Hepatocyte (in vitro differentiated cells): ENCODE results near the gene FRMD4B. TPM values are rescaled to one million over a fixed set of nuclear protein-coding genes. Genes with fewer than 3 reads are reported as not detected.

Experiments
- DNase-seq: peaks from one replicate; pipeline ENCODE4 v3.0.0-alpha.2; 2016; ENCODE audit warnings: low spot score
- H2AFZ ChIP-seq: fragments of 200-600 bp; sonication (generic); 2 replicates; pipeline ENCODE4 v1.6.0; 2016; ENCODE audit warnings: antibody characterized with exemption, mild to moderate bottlenecking
- H3K27ac ChIP-seq: fragments of 200-600 bp; sonication (generic); 2 replicates; pipeline ENCODE4 v1.5.1; 2016; ENCODE audit warnings: mild to moderate bottlenecking
- H3K27me3 ChIP-seq: fragments of 200-600 bp; sonication (generic); 2 replicates; pipeline ENCODE4 v1.6.1; 2016
- H3K36me3 ChIP-seq: fragments of 200-600 bp; sonication (generic); replicated peaks from 2 replicates; pipeline ENCODE4 v1.5.1; 2016; ENCODE audit warnings: low read depth; ENCODE audit not compliant: insufficient read depth
- H3K4me1 ChIP-seq: fragments of 200-600 bp; sonication (generic); 2 replicates; pipeline ENCODE4 v1.5.1; 2016; ENCODE audit warnings: mild to moderate bottlenecking, moderate library complexity; ENCODE audit not compliant: insufficient read depth
- H3K4me2 ChIP-seq: fragments of 200-600 bp; sonication (generic); 2 replicates; pipeline ENCODE4 v1.6.0; 2016
- H3K4me3 ChIP-seq: fragments of 200-600 bp; sonication (generic); 2 replicates; pipeline ENCODE4 v1.5.1; 2016; ENCODE audit warnings: mild to moderate bottlenecking
- H3K79me2 ChIP-seq: fragments of 200-600 bp; sonication (generic); 2 replicates; pipeline ENCODE4 v1.6.0; 2017; ENCODE audit warnings: mild to moderate bottlenecking
- H3K9me2 ChIP-seq: fragments of 200-600 bp; sonication (generic); replicated peaks from 2 replicates; pipeline ENCODE4 v1.6.0; 2017; ENCODE audit warnings: mild to moderate bottlenecking; ENCODE audit not compliant: insufficient read depth
- H3K9me3 ChIP-seq: fragments of 200-600 bp; sonication (generic); 2 replicates; pipeline ENCODE4 v1.5.1; 2016; ENCODE audit warnings: low read depth, mild to moderate bottlenecking
- H4K20me1 ChIP-seq: fragments of 200-600 bp; sonication (generic); 2 replicates; pipeline ENCODE4 v1.6.0; 2016; ENCODE audit warnings: mild to moderate bottlenecking; ENCODE audit not compliant: insufficient read depth, poor library complexity, severe bottlenecking
- CTCF ChIP-seq: fragments of 200-600 bp; sonication (generic); IDR thresholded peaks from 2 replicates; pipeline ENCODE4 v1.5.1; 2016; ENCODE audit warnings: antibody characterized with exemption, mild to moderate bottlenecking; ENCODE audit not compliant: poor library complexity
- EZH2 ChIP-seq: fragments of 200-600 bp; sonication (generic); IDR thresholded peaks from 2 replicates; pipeline ENCODE4 v1.6.1; 2016; ENCODE audit warnings: antibody characterized with exemption, mild to moderate bottlenecking, borderline replicate concordance
- EZH2phosphoT487 ChIP-seq: fragments of 200-600 bp; sonication (generic); IDR thresholded peaks from one replicate; pipeline ENCODE4 v1.6.1; 2018; ENCODE audit warnings: antibody characterized with exemption, mild to moderate bottlenecking, low read depth, moderate library complexity; ENCODE audit not compliant: unreplicated experiment, severe bottlenecking
- WGBS: methylation state at CpG from one replicate; pipeline ENCODE4 v1.1.6; 2016; ENCODE audit warnings: low lambda C conversion rate; ENCODE audit errors: missing lambda C conversion rate; 5-methylcytosine and 5-hydroxymethylcytosine counted together
- polyA plus RNA-seq: library from polyadenylated mRNA; unstranded; fragments of >200 nt; fragmentation: Nextera tagmentation; extraction: Ambion mirVana; gene quantifications from 2 replicates; pipeline ENCODE4 v1.2.1, GENCODE V29; 2016
- total RNA-seq: library from RNA; depleted of rRNA; stranded (reverse); fragments of >200 nt; gene quantifications from 2 replicates; pipeline ENCODE4 v1.2.3, GENCODE V29; 2014

FRMD4B gene
- total and polyA plus RNA-seq, 2 experiments from 2014 or later, result 10.8 to 28.1 TPM

DNA sequence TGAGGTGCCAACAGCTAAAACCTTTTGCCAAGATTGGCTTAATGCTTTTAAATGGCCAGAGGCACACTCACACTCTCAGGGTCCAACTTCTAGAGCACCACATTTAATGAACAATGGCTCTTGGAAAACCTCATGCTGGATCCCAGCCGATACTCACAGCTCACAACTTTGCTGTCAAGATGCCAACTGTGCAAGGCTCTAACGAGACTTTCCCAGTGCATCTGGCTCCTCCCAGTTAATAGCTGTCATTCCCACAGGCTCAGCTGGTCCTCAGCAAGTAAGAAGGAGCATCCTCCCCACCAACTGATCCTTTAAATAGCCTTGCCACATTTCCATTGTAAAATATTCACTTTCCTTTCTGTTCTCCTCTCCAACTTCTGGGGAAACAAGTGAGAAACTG lies 20.3 kb upstream of the FRMD4B start:
- Histone ChIP-seq H3K9me3 (no peaks in the 10 kb centered on the region), H3K4me1 (no peaks in the 10 kb centered on the region), H3K9me2 (no peaks in the 10 kb centered on the region), H3K36me3 (no peaks in the 10 kb centered on the region), H3K4me2 (no peak overlapping the region), H3K4me3 (no peak overlapping the region), H3K27me3 (no peaks in the 10 kb centered on the region), H3K27ac (no peak overlapping the region), H4K20me1 (no peaks in the 10 kb centered on the region), H3K79me2 (no peaks in the 10 kb centered on the region), H2AFZ (no peak overlapping the region)
- no peak for DNase-seq
- TF ChIP-seq EZH2phosphoT487 (no peak), EZH2 (no peak), CTCF (no peak)
- 76% methylated on average over 2 of the region's 2 CpGs for whole genome bisulfite sequencing

GRCh38 chr3:69405067-69405466 lies 19.2 kb upstream of the FRMD4B start:
- Histone ChIP-seq H3K4me3 (no peak overlapping the region), H3K27ac (no peak overlapping the region), H3K36me3 (no peaks in the 10 kb centered on the region), H4K20me1 (no peaks in the 10 kb centered on the region), H2AFZ (no peak overlapping the region), H3K4me1 (no peaks in the 10 kb centered on the region), H3K27me3 (no peaks in the 10 kb centered on the region), H3K9me3 (no peaks in the 10 kb centered on the region), H3K9me2 (no peaks in the 10 kb centered on the region), H3K79me2 (no peaks in the 10 kb centered on the region), H3K4me2 (no peak overlapping the region)
- TF ChIP-seq CTCF, result no peak
- TF ChIP-seq EZH2, result no peak
- TF ChIP-seq EZH2phosphoT487, result no peak
- 66% methylated on average over 3 of the region's 3 CpGs for WGBS
- DNase-seq, result no peak

DNA sequence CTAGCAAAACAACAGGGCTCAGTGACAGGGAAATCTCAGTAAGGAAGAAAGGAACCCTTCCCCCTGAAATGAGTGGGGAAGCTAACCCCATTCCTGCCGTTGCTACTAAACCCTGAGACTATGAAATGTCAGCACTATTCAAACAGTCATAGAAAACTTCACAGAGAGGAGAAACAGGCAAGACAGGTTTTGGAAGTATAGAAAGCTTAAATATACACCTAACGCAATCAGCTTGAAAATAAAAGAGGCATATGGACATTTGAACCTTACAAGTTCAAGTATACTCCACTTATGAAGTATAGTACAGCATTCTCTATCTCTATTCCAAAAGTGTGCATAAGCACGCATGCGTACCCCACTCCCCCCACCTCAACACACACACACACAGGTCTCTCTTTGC lies 17.6 kb upstream of the FRMD4B start:
- Histone ChIP-seq H3K9me2 (no peaks in the 10 kb centered on the region), H3K4me3 (no peak overlapping the region), H3K27me3 (no peaks in the 10 kb centered on the region), H3K79me2 (no peaks in the 10 kb centered on the region), H3K36me3 (no peaks in the 10 kb centered on the region), H3K27ac (peak overlapping the region; percentile 43), H3K9me3 (no peaks in the 10 kb centered on the region), H3K4me2 (no peak overlapping the region), H4K20me1 (no peaks in the 10 kb centered on the region), H2AFZ (no peak overlapping the region), H3K4me1 (no peaks in the 10 kb centered on the region)
- WGBS, result 72% methylated on average over 4 of the region's 4 CpGs
- peak; percentile 17 for DNase-seq
- no peak for TF ChIP-seq EZH2

DNA sequence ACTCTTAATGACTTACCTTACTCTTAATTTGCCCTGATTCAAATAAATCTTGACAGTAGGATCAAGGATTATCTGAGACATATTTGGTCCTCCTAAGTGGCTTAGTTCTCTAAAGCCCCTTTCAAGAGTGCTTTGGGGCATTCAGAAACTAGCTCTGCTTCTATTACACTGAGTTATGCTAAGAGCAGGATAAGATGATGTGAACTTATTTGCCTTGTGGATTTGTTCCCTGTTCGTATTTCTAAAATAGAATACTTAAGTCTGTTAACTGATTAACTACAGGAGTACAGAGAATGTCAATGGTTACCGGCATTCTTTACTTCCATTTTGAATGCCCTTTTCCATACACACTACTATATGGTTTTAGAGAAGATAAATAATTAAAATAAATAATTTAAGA lies 14.8 kb upstream of the FRMD4B start:
- no peak overlapping the region for H3K4me3 ChIP-seq
- H3K9me3 ChIP-seq, result no peaks in the 10 kb centered on the region
- TF ChIP-seq CTCF (no peak), EZH2 (no peak), EZH2phosphoT487 (no peak)
- no peak overlapping the region for H3K4me2 ChIP-seq
- H2AFZ ChIP-seq, result no peak overlapping the region
- H3K27me3 ChIP-seq, result no peaks in the 10 kb centered on the region
- H3K4me1 ChIP-seq, result no peaks in the 10 kb centered on the region
- H4K20me1 ChIP-seq, result no peaks in the 10 kb centered on the region
- H3K27ac ChIP-seq, result no peak overlapping the region
- 66% methylated on average over 2 of the region's 2 CpGs for WGBS
- H3K36me3 ChIP-seq, result no peaks in the 10 kb centered on the region
- H3K79me2 ChIP-seq, result no peaks in the 10 kb centered on the region
- H3K9me2 ChIP-seq, result no peaks in the 10 kb centered on the region
- DNase-seq, result no peak
